ENCODE measurements around the gene PAPLN.
A peak's percentile ranks its signal among the peaks of the same experiment; 100 is the strongest.
"Not testable (repeated sequence)": the region's sequence is repeated elsewhere in the genome, so short reads cannot be mapped to it uniquely, and the experiment has no call there.

The PAPLN gene

GRCh38 chr14:73307261-73307660 is 70.0 kb downstream of the PAPLN start:
- Mint-ChIP-seq H3K27me3 (no peaks in the 10 kb centered on the region), H3K36me3 (ENCODE audit: low read depth) (peaks cover 3% of the 10 kb centered on the region), H3K27ac (no peak overlapping the region), H3K9me3 (no peaks in the 10 kb centered on the region), H3K4me3 (no peak overlapping the region), H3K4me1 (ENCODE audit: low read depth) (peaks cover 16% of the 10 kb centered on the region)

GRCh38 chr14:73309207-73309606 is 71.9 kb downstream of the PAPLN start:
- not testable (repeated sequence) for H3K9me3 Mint-ChIP-seq; H3K27ac Mint-ChIP-seq; H3K27me3 Mint-ChIP-seq; H3K36me3 Mint-ChIP-seq (ENCODE audit: low read depth); H3K4me3 Mint-ChIP-seq
- peaks cover 21% of the 10 kb centered on the region for H3K4me1 Mint-ChIP-seq (ENCODE audit: low read depth)

GRCh38 chr14:73311708-73312030 is 74.4 kb downstream of the PAPLN start:
- H3K36me3 Mint-ChIP-seq (ENCODE audit: low read depth), result peaks cover 3% of the 10 kb centered on the region
- no peaks in the 10 kb centered on the region for H3K27me3 Mint-ChIP-seq
- peaks cover 21% of the 10 kb centered on the region for H3K4me1 Mint-ChIP-seq (ENCODE audit: low read depth)
- no peaks in the 10 kb centered on the region for H3K9me3 Mint-ChIP-seq
- peak overlapping the region; percentile 0 for H3K4me3 Mint-ChIP-seq
- H3K27ac Mint-ChIP-seq, result no peak overlapping the region

- Mint-ChIP-seq H3K36me3 (ENCODE audit: low read depth) (peaks cover 3% of the 10 kb centered on the region), H3K4me1 (ENCODE audit: low read depth) (peaks cover 21% of the 10 kb centered on the region), H3K9me3 (no peaks in the 10 kb centered on the region), H3K27ac (peak overlapping the region; percentile 34), H3K4me3 (no peak overlapping the region), H3K27me3 (no peaks in the 10 kb centered on the region)
These were observed 75.4 kb downstream of the PAPLN start for GRCh38 chr14:73312687-73313086.

- peaks cover 21% of the 10 kb centered on the region for H3K4me1 Mint-ChIP-seq (ENCODE audit: low read depth)
- no peak overlapping the region for H3K4me3 Mint-ChIP-seq
- H3K36me3 Mint-ChIP-seq (ENCODE audit: low read depth), result peaks cover 3% of the 10 kb centered on the region
- no peaks in the 10 kb centered on the region for H3K27me3 Mint-ChIP-seq
- H3K27ac Mint-ChIP-seq, result no peak overlapping the region
- no peaks in the 10 kb centered on the region for H3K9me3 Mint-ChIP-seq
These were observed 75.8 kb downstream of the PAPLN start for GRCh38 chr14:73313151-73313550.

- H3K27me3 Mint-ChIP-seq, result no peaks in the 10 kb centered on the region
- H3K9me3 Mint-ChIP-seq, result no peaks in the 10 kb centered on the region
- H3K4me1 Mint-ChIP-seq (ENCODE audit: low read depth), result peaks cover 38% of the 10 kb centered on the region
- no peaks in the 10 kb centered on the region for H3K36me3 Mint-ChIP-seq (ENCODE audit: low read depth)
- H3K27ac Mint-ChIP-seq, result no peak overlapping the region
- H3K4me3 Mint-ChIP-seq, result no peak overlapping the region
These were observed 86.6 kb downstream of the PAPLN start for GRCh38 chr14:73323896-73324399.
